GM18951 (cell line): ENCODE results near the gene PDZK1.
"Not testable (repeated sequence)": the region's sequence is repeated elsewhere in the genome, so short reads cannot be mapped to it uniquely, and the experiment has no call there.

Source experiments
- POLR2A ChIP-seq: IDR thresholded peaks from 4 replicates; pipeline ENCODE4 v1.6.1; 2011; ENCODE audit warnings: mild to moderate bottlenecking; ENCODE audit not compliant: insufficient read length, insufficient read depth; ENCODE audit errors: extremely low read depth
- in situ Hi-C: fragments of 300-500 bp; cut with MboI; formaldehyde crosslinking; loops from one replicate; pipeline ENCODE4 v1.12.0; 2022; ENCODE audit warnings: low sequenced_read_pairs, mixed read lengths, inconsistent platforms; ENCODE audit not compliant: unreplicated experiment

Gene PDZK1

GRCh38 chr1:145702052-145702451 is 5.1 kb downstream of the PDZK1 start:
- no peak for TF ChIP-seq POLR2A
- in situ Hi-C loops: loop anchor here (25.0 kb wide), 1 partner anchor 115 kb away; no protein-coding TSS in a partner anchor

GRCh38 chr1:145701306-145701862 is 5.8 kb downstream of the PDZK1 start:
- TF ChIP-seq POLR2A: no peak
- in situ Hi-C loops: loop anchor here (25.0 kb wide), 1 partner anchor 114 kb away; no protein-coding TSS in a partner anchor

- in situ Hi-C loops: no loop called here
- TF ChIP-seq POLR2A: no peak
These were observed 10.6 kb downstream of the PDZK1 start for GRCh38 chr1:145696630-145696960.

- in situ Hi-C loops: no loop called here
- no peak for TF ChIP-seq POLR2A
These were observed 11.1 kb downstream of the PDZK1 start for GRCh38 chr1:145695821-145696629.

GRCh38 chr1:145692785-145693443 is 14.3 kb downstream of the PDZK1 start:
- in situ Hi-C loops: no loop called here
- no peak for TF ChIP-seq POLR2A

GRCh38 chr1:145690587-145691558 is 16.3 kb downstream of the PDZK1 start:
- in situ Hi-C loops: no loop called here
- no peak for TF ChIP-seq POLR2A

GRCh38 chr1:145689922-145690321 is 17.2 kb downstream of the PDZK1 start:
- in situ Hi-C loops: no loop called here
- no peak for TF ChIP-seq POLR2A

GRCh38 chr1:145688924-145689323 is 18.2 kb downstream of the PDZK1 start:
- in situ Hi-C loops: no loop called here
- no peak for TF ChIP-seq POLR2A

GRCh38 chr1:145688328-145688727 is 18.8 kb downstream of the PDZK1 start:
- in situ Hi-C loops: no loop called here
- no peak for TF ChIP-seq POLR2A

GRCh38 chr1:145686078-145686477 is 21.1 kb downstream of the PDZK1 start:
- in situ Hi-C loops: not testable (repeated sequence)

- in situ Hi-C loops: not testable (repeated sequence)
These were observed 22.3 kb downstream of the PDZK1 start for GRCh38 chr1:145684858-145685257.

GRCh38 chr1:145673217-145673616 is 34.0 kb downstream of the PDZK1 start:
- in situ Hi-C loops: not testable (repeated sequence)

GRCh38 chr1:145670995-145671745 is 36.0 kb downstream of the PDZK1 start:
- in situ Hi-C loops: not testable (repeated sequence)

GRCh38 chr1:145665015-145665414 is 42.2 kb downstream of the PDZK1 start:
- in situ Hi-C loops: not testable (repeated sequence)

- in situ Hi-C loops: not testable (repeated sequence)
These were observed 44.7 kb downstream of the PDZK1 start for GRCh38 chr1:145662502-145662901.

- in situ Hi-C loops: not testable (repeated sequence)
These were observed 50.8 kb downstream of the PDZK1 start for GRCh38 chr1:145656245-145656943.

GRCh38 chr1:145643990-145644389 is 63.2 kb downstream of the PDZK1 start:
- in situ Hi-C loops: not testable (repeated sequence)
